Lung (tissue), 12 donors: ENCODE measurements around the gene LIMK2. TPM values are rescaled to one million over a fixed set of nuclear protein-coding genes. Genes with fewer than 3 reads are reported as not detected.
"Not testable (repeated sequence)": the region's sequence is repeated elsewhere in the genome, so short reads cannot be mapped to it uniquely, and the experiment has no call there.

ENCODE experiments used
- ATAC-seq: fragments of 200-7000 bp; cut with Tn5 transposase; one replicate; pipeline ENCODE4 v1.9.1; 2020; ENCODE audit warnings: moderate number of reproducible peaks; ENCODE audit not compliant: insufficient read depth, low FRiP score
- DNase-seq, 3 donors: peaks; one replicate each; pipeline ENCODE4 v3.0.0-alpha.2; 2013 to 2017
- H3K27ac ChIP-seq, 2 donors: one replicate each; pipeline ENCODE4 v1.5.1; 2013; ENCODE audit warnings: mild to moderate bottlenecking in 2 of 2, moderate library complexity in 2 of 2, control low read depth in 1 of 2, inconsistent platforms in 1 of 2, low read depth in 1 of 2, low read length in 1 of 2
- H3K27me3 ChIP-seq, 3 donors: one replicate each; pipeline ENCODE4 v1.5.1; 2013; ENCODE audit warnings: low read length in 2 of 3; ENCODE audit not compliant: control insufficient read depth in 3 of 3, insufficient read depth in 3 of 3
- H3K36me3 ChIP-seq, 4 donors: one replicate each; pipeline ENCODE4 v1.5.1; 2013; ENCODE audit warnings: low read length in 4 of 4, mild to moderate bottlenecking in 1 of 4, moderate library complexity in 1 of 4; ENCODE audit not compliant: control insufficient read depth in 4 of 4, insufficient read depth in 4 of 4
- H3K4me1 ChIP-seq, 5 donors: one replicate each; pipeline ENCODE4 v1.5.1; 2013; ENCODE audit warnings: low read length in 5 of 5, mild to moderate bottlenecking in 2 of 5, moderate library complexity in 1 of 5; ENCODE audit not compliant: control insufficient read depth in 5 of 5, insufficient read depth in 5 of 5
- H3K4me3 ChIP-seq: one replicate; pipeline ENCODE4 v1.5.1; 2013; ENCODE audit warnings: mild to moderate bottlenecking, control low read depth, moderate library complexity
- H3K9ac ChIP-seq, 2 donors: one replicate each; pipeline ENCODE4 v1.5.1; 2013; ENCODE audit warnings: low read length in 2 of 2, control low read depth in 1 of 2; ENCODE audit not compliant: insufficient read depth in 1 of 2
- H3K9me3 ChIP-seq, 4 donors: one replicate each; pipeline ENCODE4 v1.5.1; 2013; ENCODE audit warnings: low read length in 3 of 4, mild to moderate bottlenecking in 1 of 4, moderate library complexity in 1 of 4; ENCODE audit not compliant: control insufficient read depth in 4 of 4, insufficient read depth in 3 of 4
- WGBS, 2 donors: extraction: QIAGEN DNeasy Blood & Tissue Kit; methylation state at CpG; one replicate each; pipeline ENCODE4 v1.1.7; 2013; 5-methylcytosine and 5-hydroxymethylcytosine counted together
- polyA plus RNA-seq, 2 donors: library from polyadenylated mRNA; stranded (reverse); fragments of 200-250 nt; gene quantifications; one replicate each; pipeline ENCODE4 v1.2.1, GENCODE V29; 2013
- total RNA-seq, 2 donors: library from RNA; depleted of rRNA in 1 of 2; stranded (reverse); fragments of >200 nt in 1 of 2; gene quantifications; one replicate each; pipeline ENCODE4 v1.2.1, GENCODE V29; 2014 to 2021
- TF ChIP-seq, protein P1 (sequence below): IDR thresholded peaks from 2 replicates; pipeline ENCODE4 v1.5.1; 2012; ENCODE audit warnings: mild to moderate bottlenecking; ENCODE audit errors: control extremely low read depth, extremely low read depth
- donor health status: control.
- donor health status: control.
- donor health status: Bipolar disorder and iron deficiency.
- donor health status: healthy.
- donor health status: DM: yes; HTN: yes; CAD: no.

The LIMK2 gene
- total and polyA plus RNA-seq, 4 donors, result 27.3 to 113 (median 81.4) TPM

DNA sequence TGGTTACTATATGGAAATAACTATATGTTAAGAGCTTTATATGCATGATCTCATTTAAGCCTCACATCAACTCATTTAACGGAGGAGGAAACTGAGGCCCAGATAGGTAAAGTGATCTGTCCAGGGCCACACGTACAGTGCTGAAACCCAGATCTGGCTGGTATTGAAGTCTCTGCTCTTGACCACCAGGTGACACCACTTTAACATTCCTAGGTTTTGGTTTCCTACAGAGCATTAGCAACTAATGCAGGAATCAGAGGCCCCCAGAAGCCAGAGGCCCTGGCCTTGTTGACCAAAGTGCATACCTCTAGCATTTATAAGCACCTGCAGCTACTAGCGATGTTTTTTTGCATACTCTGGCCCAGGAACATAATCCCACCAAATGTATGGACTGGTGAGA, 12.9 kb upstream of the LIMK2 start:
- ATAC-seq, result no peak
- 84 to 86% methylated on average over 3 of the region's 3 CpGs for WGBS, 2 donors

DNA sequence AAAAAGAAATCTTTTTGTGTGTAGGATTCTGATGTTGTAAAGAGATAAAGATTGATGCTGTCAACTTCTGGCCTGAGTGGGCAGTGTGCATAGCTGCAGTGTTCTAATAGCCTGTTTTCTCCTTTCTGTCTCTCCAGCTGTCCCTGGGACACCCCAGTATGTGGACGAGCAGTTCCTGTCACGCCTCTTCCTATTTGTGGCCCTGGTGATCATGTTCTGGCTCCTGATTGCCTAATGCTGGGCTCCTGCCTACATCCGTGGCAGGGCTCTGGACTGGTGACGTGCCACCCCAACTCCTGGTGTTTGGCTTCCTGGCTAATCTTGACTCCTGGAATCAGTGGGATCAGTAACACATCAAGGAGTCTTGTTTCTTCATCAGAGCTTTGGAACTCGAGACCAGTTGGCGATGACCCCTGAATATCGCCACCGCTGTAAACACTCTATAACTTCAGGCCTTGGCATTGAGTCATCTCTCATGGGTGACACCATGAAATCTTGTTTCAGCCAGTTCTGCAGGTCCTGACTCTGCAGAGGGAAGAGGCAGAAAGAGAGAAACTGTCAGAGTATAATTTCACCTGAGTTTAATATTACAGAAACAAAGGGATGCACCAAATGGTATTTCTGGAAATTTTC, 7.6 kb upstream of the LIMK2 start:
- H3K27ac ChIP-seq, H3K4me3 ChIP-seq, H3K9ac ChIP-seq, H3K9me3 ChIP-seq, H3K4me1 ChIP-seq, H3K27me3 ChIP-seq, DNase-seq: not testable (repeated sequence)
- 60 to 63% methylated on average over 6 to 8 of the region's 8 CpGs for WGBS, 2 donors
- ATAC-seq, result peak; percentile 58
- peaks cover 6 to 15% (median 11%) of the 10 kb centered on the region in 4 donors for H3K36me3 ChIP-seq

More for the DNA sequence above, 12.9 kb upstream of the LIMK2 start:
- Histone ChIP-seq H3K27ac (no peak overlapping the region), H3K36me3 (peaks cover 12 to 32% (median 29%) of the 10 kb centered on the region in 4 donors), H3K4me1 (no peaks in the 10 kb centered on the region), H3K9ac (no peak overlapping the region), H3K4me3 (no peak overlapping the region), H3K27me3 (no peaks in the 10 kb centered on the region), H3K9me3 (no peaks in the 10 kb centered on the region)
- TF ChIP-seq, protein P1, sequence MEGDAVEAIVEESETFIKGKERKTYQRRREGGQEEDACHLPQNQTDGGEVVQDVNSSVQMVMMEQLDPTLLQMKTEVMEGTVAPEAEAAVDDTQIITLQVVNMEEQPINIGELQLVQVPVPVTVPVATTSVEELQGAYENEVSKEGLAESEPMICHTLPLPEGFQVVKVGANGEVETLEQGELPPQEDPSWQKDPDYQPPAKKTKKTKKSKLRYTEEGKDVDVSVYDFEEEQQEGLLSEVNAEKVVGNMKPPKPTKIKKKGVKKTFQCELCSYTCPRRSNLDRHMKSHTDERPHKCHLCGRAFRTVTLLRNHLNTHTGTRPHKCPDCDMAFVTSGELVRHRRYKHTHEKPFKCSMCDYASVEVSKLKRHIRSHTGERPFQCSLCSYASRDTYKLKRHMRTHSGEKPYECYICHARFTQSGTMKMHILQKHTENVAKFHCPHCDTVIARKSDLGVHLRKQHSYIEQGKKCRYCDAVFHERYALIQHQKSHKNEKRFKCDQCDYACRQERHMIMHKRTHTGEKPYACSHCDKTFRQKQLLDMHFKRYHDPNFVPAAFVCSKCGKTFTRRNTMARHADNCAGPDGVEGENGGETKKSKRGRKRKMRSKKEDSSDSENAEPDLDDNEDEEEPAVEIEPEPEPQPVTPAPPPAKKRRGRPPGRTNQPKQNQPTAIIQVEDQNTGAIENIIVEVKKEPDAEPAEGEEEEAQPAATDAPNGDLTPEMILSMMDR, result no peak
- DNase-seq, result no peak

DNA sequence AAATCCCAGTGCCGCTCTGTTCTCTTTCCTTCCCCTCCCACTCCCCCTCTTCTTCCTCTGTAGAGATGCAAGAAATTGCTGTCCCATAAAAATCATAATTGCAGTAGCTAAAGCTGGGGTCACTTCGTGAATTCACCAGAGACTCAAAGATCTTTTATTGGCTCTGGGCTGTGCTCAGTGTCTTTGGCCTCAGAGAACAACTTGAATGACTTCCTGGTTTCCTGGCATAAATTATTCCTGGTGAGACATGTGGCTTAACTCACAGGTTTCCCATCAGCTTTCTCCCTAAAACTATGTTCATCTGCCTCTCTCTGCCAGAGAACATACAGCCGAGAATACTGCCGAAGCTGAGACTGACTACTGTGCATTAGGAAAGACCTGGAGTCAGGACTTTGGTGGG, 7.0 kb upstream of the LIMK2 start:
- not testable (repeated sequence) for ATAC-seq, H3K27ac ChIP-seq, H3K4me3 ChIP-seq, H3K9me3 ChIP-seq, DNase-seq, H3K9ac ChIP-seq, H3K27me3 ChIP-seq
- WGBS, 2 donors, result 61 to 62% methylated on average over 4 of the region's 4 CpGs
- Histone ChIP-seq H3K36me3 (peaks cover 5 to 13% (median 9%) of the 10 kb centered on the region in 4 donors), H3K4me1 (peaks cover 0 to 12% (median 0%) of the 10 kb centered on the region in 5 donors)

DNA sequence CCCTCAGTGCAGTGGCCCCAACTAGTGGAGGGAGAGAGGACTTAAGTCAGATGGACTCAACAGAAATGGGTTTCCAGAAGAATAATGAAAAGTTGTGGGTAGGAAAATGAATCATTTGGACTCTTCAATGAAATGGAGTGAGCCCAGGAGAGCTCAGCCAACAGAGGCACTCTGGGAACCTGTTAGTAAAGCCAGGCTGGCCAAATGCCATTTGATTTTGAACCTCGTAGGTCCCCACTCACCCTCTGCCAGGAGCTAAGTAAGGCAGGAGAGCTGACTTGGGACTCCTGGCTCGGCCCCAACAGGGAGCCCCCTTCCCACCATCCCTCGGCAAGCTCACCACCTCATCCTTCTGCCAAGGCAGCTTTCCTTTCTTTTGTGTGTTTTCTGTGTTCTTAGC, 5.6 kb upstream of the LIMK2 start:
- H3K9me3 ChIP-seq, H3K27me3 ChIP-seq, DNase-seq, ATAC-seq, H3K4me3 ChIP-seq, H3K9ac ChIP-seq, H3K36me3 ChIP-seq: not testable (repeated sequence)
- H3K27ac ChIP-seq, result peak overlapping the region in 1 of 2 donors; percentile 3
- WGBS, 2 donors, result 71 to 84% methylated on average over 3 of the region's 3 CpGs
- peaks cover 0 to 19% (median 4%) of the 10 kb centered on the region in 5 donors for H3K4me1 ChIP-seq

DNA sequence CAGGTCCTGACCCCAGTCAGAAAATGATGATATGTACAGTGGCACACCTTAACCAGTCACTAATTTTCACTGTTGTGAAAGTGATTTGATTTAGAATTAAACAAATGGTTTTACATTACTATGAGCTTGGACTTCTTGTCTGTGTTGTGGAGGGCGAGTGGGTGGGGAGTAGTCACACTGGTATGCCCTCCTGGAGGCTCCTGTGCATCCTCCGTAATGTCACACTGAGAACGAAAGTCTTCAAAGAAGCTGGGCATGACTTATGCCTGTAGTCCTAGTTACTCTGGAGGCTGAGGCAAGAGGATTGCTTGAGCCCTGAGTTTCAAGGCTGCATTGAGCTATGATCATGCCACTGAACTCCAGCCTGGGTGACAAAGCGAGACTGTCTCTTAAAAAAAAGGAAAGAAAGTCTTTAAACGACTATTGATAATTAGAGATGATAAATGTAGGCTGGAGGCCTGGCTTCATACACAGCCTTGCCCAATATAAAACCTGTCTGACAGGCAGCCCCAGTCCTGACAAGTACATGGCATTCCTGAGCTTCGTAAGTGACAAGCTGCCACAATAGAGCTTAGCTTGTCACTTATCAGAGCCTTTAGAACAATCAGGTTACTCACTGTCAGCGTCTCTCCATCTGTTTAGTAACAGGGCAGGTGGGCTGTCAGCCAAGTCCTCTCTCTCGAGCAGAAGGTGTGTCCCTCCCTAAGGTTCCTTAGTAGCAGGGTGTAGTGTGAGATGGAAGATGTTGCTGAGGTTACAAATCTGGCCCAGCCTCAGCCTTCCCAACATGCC, 5.0 kb upstream of the LIMK2 start:
- TF ChIP-seq, protein P1, result no peak
- H3K36me3 ChIP-seq, result peaks cover 0 to 3% (median 2%) of the 10 kb centered on the region in 4 donors
- no peaks in the 10 kb centered on the region for H3K27me3 ChIP-seq
- ATAC-seq (peak; percentile 28), DNase-seq (peak; percentile 59 to 75 (median 61))
- H3K27ac ChIP-seq, result peak overlapping the region; percentile 73 to 78
- H3K4me3 ChIP-seq, result no peak overlapping the region
- no peaks in the 10 kb centered on the region for H3K9me3 ChIP-seq
- peak overlapping the region in 1 of 2 donors; percentile 32 for H3K9ac ChIP-seq
- 55 to 73% methylated on average over 8 of the region's 8 CpGs for WGBS, 2 donors
- peaks cover 0 to 23% (median 8%) of the 10 kb centered on the region in 5 donors for H3K4me1 ChIP-seq
